Heart left ventricle (tissue), 16 donors: ENCODE data around the gene FMC1. TPM values are rescaled to one million over a fixed set of nuclear protein-coding genes. Genes with fewer than 3 reads are reported as not detected.

Experiments used
- ATAC-seq, 4 donors: fragments of 200-7000 bp; cut with Tn5 transposase; one replicate each; pipeline ENCODE4 v1.9.1; 2020 to 2022; ENCODE audit warnings: moderate library complexity in 4 of 4, mild to moderate bottlenecking in 3 of 4, moderate number of reproducible peaks in 1 of 4
- DNase-seq, 5 donors: peaks; one replicate each; pipeline ENCODE4 v3.0.0-alpha.2; 2020
- H3K27ac ChIP-seq, 12 donors: fragments of 200-600 bp; sonication (generic) in 4 of 12; one replicate each; pipeline versions ENCODE4 v1.5.0 to v1.8.0; 2016 to 2022; ENCODE audit warnings: mild to moderate bottlenecking in 2 of 12
- H3K27me3 ChIP-seq, 9 donors: fragments of 200-600 bp; sonication (generic) in 2 of 9; one replicate each; pipeline versions ENCODE4 v1.5.1 to v1.8.0; 2016 to 2022; ENCODE audit warnings: mild to moderate bottlenecking in 3 of 9
- H3K36me3 ChIP-seq, 9 donors: fragments of 200-600 bp; sonication (generic) in 2 of 9; one replicate each; pipeline versions ENCODE4 v1.5.0 to v1.8.0; 2018 to 2022; ENCODE audit warnings: mild to moderate bottlenecking in 2 of 9
- H3K4me1 ChIP-seq, 12 donors: fragments of 200-600 bp; sonication (generic) in 4 of 12; one replicate each; pipeline versions ENCODE4 v1.5.0 to v1.8.0; 2016 to 2022; ENCODE audit warnings: mild to moderate bottlenecking in 3 of 12
- H3K4me3 ChIP-seq, 12 donors: fragments of 200-600 bp; sonication (generic) in 4 of 12; one replicate each; pipeline versions ENCODE4 v1.5.0 to v1.8.0; 2017 to 2022; ENCODE audit warnings: mild to moderate bottlenecking in 9 of 12, moderate library complexity in 4 of 12
- H3K9me3 ChIP-seq, 12 donors: fragments of 200-600 bp; sonication (generic) in 4 of 12; one replicate each; pipeline versions ENCODE4 v1.5.0 to v1.8.0; 2016 to 2022; ENCODE audit warnings: mild to moderate bottlenecking in 1 of 12
- POLR2A ChIP-seq, 2 donors: fragments of 450-650 bp; IDR thresholded peaks; one replicate each; pipeline ENCODE4 v1.6.1; 2017; ENCODE audit warnings: antibody characterized with exemption in 2 of 2, mild to moderate bottlenecking in 2 of 2, moderate library complexity in 2 of 2
- WGBS, 4 donors: extraction: QIAGEN DNeasy Blood & Tissue Kit in 2 of 4; methylation state at CpG; one replicate each; pipeline versions ENCODE4 v1.1.5 to v1.1.7; 2013 to 2018; 5-methylcytosine and 5-hydroxymethylcytosine counted together
- intact Hi-C, 10 donors: fragments of 100-400 bp; cut with DNase I; formaldehyde crosslinking; loops; one replicate each; pipeline versions ENCODE4 v1.11.1 to v1.14.2; 2022
- long read RNA-seq, 3 donors: library from polyadenylated mRNA; unstranded; transcript quantifications; one replicate each; pipeline ENCODE4 v2.0.0, GENCODE V29; 2020 to 2021
- polyA plus RNA-seq, 2 donors: library from polyadenylated mRNA; stranded (reverse); fragments of 200-250 nt; gene quantifications; one replicate each; pipeline ENCODE4 v1.2.3, GENCODE V29; 2013
- total RNA-seq, 9 donors: library from RNA; depleted of rRNA in 2 of 9; stranded (reverse); fragments of >200 nt in 2 of 9; fragmentation: NEBNext Ultra II Directional in 3 of 9; extraction: Animal tissue kit (Norgen Biotek cat#: 25700) in 3 of 9; gene quantifications; one replicate each; pipeline versions ENCODE4 v1.1.0 to v1.2.4, GENCODE V29; 2016 to 2023
- TF ChIP-seq, protein P1 (sequence below), 12 donors: fragments of 200-600 bp; sonication (generic) in 4 of 12; IDR thresholded peaks; one replicate each; pipeline versions ENCODE4 v1.5.0 to v1.8.0; 2018 to 2022; ENCODE audit warnings: antibody characterized with exemption in 12 of 12, mild to moderate bottlenecking in 5 of 12
- donor health status: ischemic (EF 13 %, LVEDD 7.1; RV severe dilation, severe dysfunction).
- donor health status: healthy with polysubstance abuse.
- donor health status: DM: no; HTN: yes; CAD: no.
- donor health status: DM: no; HTN: no; CAD: no.
- donor health status: ischemic (EF 25% LVEDD 6.9; RV normal size, moderate dysfunction).
- donor health status: ischemic (EF 25% LVEDD 5.7; RV mildly dilated, moderate dysfunction).
- donor health status: healthy.
- donor health status: DM: yes; HTN: yes; CAD: no.
- donor health status: ischemic (EF 35%, LVEDD 5.7; RV mildly dilated, moderate dysfunction).
- donor health status: nonischemic (EF 11% LVEDD 7.7; RV severe dilation, severe dysfunction).
- donor health status: DM: yes; HTN: yes; CAD: no.
- donor health status: PGD.
- donor health status: ischemic (EF 29% LVEDD 5.4; RV normal size, mild dysfunction).
- donor health status: nonischemic (EF 23%, LVEDD 6.1; RV moderate dilation, normal function).

The FMC1 gene, protein sequence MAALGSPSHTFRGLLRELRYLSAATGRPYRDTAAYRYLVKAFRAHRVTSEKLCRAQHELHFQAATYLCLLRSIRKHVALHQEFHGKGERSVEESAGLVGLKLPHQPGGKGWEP
- total RNA-seq, result 10 to 100 TPM; 19.0 to 60.0 (median 33.8) TPM
- 10 to 100 TPM; 21.8 to 95.7 TPM for polyA plus RNA-seq
- long read RNA-seq, donor 1, transcript FMC1-201 (2 exons, 1,210 nt), result major isoform, 42 of 42 reads
- long read RNA-seq, donor 1, partial matches to known transcripts, result 0 of 42 reads
- long read RNA-seq, donor 1, other reads (novel, unspliced or antisense), result 0 of 42 reads
- long read RNA-seq, donor 2, transcript FMC1-201 (2 exons, 1,210 nt), result major isoform, 17 of 18 reads
- long read RNA-seq, donor 2, partial matches to known transcripts, result 0 of 18 reads
- long read RNA-seq, donor 2, other reads (novel, unspliced or antisense), result 0 of 18 reads
- long read RNA-seq, donor 3, transcript FMC1-201 (2 exons, 1,210 nt), result major isoform, 22 of 22 reads
- long read RNA-seq, donor 3, partial matches to known transcripts, result 0 of 22 reads
- long read RNA-seq, donor 3, other reads (novel, unspliced or antisense), result 0 of 22 reads

DNA sequence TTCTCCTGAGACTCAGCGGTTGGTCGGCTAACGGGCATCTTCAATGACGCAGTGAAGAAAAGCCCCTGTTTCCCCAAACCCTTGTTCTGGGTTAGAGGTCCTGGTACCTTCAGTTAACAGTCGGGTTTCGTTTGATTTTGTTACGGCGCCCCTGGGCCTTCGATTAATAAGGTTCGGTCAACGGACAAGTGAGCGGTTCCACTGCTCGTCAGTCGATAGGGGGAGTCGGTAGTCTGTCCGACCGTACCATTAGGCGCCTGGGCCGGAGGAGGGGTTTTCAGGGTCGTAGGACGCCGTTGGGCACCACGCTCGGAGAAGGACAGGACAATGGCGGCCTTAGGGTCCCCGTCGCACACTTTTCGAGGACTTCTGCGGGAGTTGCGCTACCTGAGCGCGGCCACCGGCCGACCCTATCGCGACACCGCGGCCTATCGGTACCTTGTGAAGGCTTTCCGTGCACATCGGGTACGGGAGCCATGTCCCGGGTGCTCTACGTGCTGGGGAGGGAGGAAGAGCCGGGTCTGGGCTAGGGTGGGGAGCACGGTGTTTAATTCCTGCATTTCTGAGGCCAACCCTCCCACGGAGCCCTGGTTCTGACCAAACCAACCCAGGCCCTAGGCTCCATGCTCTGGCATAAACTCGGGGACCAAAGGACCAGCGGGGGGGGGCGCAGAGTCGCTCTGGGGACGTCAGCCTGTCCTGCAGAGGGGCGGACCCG is at the start of gene FMC1:
Gene FMC1 (plus strand): TSS at position 280 of the 718 bp plus-strand sequence. CDS start 48 bp downstream, at position 328.
- peak; percentile 94 to 97 (median 96) for DNase-seq
- 0% methylated on average over 17 to 54 of the region's 54 CpGs for WGBS, 4 donors
- H3K27ac ChIP-seq, result peak within 1 kb of the TSS; percentile 96 to 100 (median 99)
- H3K4me1 ChIP-seq, result peaks cover 0 to 25% (median 10%) of the 10 kb centered on the region in 12 donors
- peaks cover 0 to 13% (median 9%) of the 10 kb centered on the region in 9 donors for H3K36me3 ChIP-seq
- peak; percentile 82 to 89 (median 86) for ATAC-seq
- peaks cover 0 to 9% (median 0%) of the 10 kb centered on the region in 12 donors for H3K9me3 ChIP-seq
- TF ChIP-seq, protein P1, sequence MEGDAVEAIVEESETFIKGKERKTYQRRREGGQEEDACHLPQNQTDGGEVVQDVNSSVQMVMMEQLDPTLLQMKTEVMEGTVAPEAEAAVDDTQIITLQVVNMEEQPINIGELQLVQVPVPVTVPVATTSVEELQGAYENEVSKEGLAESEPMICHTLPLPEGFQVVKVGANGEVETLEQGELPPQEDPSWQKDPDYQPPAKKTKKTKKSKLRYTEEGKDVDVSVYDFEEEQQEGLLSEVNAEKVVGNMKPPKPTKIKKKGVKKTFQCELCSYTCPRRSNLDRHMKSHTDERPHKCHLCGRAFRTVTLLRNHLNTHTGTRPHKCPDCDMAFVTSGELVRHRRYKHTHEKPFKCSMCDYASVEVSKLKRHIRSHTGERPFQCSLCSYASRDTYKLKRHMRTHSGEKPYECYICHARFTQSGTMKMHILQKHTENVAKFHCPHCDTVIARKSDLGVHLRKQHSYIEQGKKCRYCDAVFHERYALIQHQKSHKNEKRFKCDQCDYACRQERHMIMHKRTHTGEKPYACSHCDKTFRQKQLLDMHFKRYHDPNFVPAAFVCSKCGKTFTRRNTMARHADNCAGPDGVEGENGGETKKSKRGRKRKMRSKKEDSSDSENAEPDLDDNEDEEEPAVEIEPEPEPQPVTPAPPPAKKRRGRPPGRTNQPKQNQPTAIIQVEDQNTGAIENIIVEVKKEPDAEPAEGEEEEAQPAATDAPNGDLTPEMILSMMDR (IDR thresholded peaks at IDR 0.05), result peak in 10 of 12 donors; percentile 15 to 66 (median 46)
- TF ChIP-seq POLR2A (IDR thresholded peaks at IDR 0.05), result no peak
- H3K4me3 ChIP-seq, result peak within 1 kb of the TSS; percentile 63 to 88 (median 84)
- intact Hi-C loops, result loop anchor here in 6 of 10 donors (1.0 to 2.0 kb wide), 3 partner anchors 18 to 110 kb away; partner anchors contain the start of genes LUC7L2 (in 6 of the 6) and UBN2 (in 1 of the 6)
- no peaks in the 10 kb centered on the region for H3K27me3 ChIP-seq

DNA sequence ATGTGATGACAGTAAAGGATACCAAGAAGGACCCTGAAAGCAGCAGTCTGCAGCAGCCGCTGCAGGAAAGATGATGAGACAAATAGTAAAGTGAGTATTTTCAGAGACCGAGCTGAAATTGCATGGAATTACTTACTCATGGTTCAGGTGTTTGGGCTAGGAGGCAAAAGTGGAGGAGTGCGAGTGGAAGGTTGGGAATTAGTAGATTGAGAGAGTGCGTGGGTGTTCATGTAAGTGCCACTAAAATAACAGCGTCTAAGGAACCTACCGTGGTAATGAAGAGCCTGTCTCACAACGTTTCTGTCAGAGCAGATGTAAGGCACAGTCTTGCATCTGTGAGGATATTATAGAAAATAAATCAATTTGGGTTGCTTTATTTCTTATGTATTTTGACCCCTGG is 48.3 kb upstream of the FMC1 start:
- 86 to 91% (median 89%) methylated on average over 7 of the region's 7 CpGs for WGBS, 4 donors
- TF ChIP-seq, protein P1 (IDR thresholded peaks at IDR 0.05), result no peak
- no peak for TF ChIP-seq POLR2A (IDR thresholded peaks at IDR 0.05)
- no peaks in the 10 kb centered on the region for H3K9me3 ChIP-seq
- peaks cover 0 to 70% (median 35%) of the 10 kb centered on the region in 9 donors for H3K36me3 ChIP-seq
- ATAC-seq (no peak), DNase-seq (no peak)
- intact Hi-C loops, result no loop called here
- H3K4me3 ChIP-seq, result no peak overlapping the region
- no peaks in the 10 kb centered on the region for H3K4me1 ChIP-seq
- H3K27me3 ChIP-seq, result no peaks in the 10 kb centered on the region
- H3K27ac ChIP-seq, result no peak overlapping the region

DNA sequence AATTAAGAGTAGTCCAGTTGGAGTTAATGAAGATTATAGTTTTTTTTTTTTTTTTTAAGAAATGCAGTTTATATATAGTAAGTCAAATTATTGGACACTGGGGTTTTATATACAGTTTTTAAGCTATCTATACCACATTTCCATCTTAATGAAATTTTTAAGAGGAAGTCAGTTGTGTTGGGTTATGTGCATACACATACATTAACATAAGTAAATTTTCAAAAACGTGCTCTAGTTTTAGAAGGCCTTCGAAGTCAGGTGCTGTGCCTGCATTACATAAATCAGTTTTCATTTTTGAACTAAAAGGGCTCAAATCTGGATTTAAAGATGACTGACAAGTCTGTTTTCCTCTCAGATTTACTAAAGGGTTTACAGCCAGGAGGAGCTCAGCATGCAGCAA is 47.6 kb upstream of the FMC1 start:
- no peaks in the 10 kb centered on the region for H3K27me3 ChIP-seq
- H3K27ac ChIP-seq, result no peak overlapping the region
- H3K4me1 ChIP-seq, result no peaks in the 10 kb centered on the region
- DNase-seq (no peak), ATAC-seq (no peak)
- 90 to 96% (median 93%) methylated on average over 2 of the region's 2 CpGs for WGBS, 4 donors
- no peaks in the 10 kb centered on the region for H3K9me3 ChIP-seq
- intact Hi-C loops, result no loop called here
- no peak overlapping the region for H3K4me3 ChIP-seq
- TF ChIP-seq POLR2A (IDR thresholded peaks at IDR 0.05), result no peak
- TF ChIP-seq, protein P1 (IDR thresholded peaks at IDR 0.05), result no peak
- H3K36me3 ChIP-seq, result peaks cover 0 to 70% (median 42%) of the 10 kb centered on the region in 9 donors
